ENCODE data around the gene FCRL6. TPM values are rescaled to one million over a fixed set of nuclear protein-coding genes. Genes with fewer than 3 reads are reported as not detected.

FCRL6 gene
- total RNA-seq, 2 donors from 2014 or later, result not detected

GRCh38 chr1:159845751-159846629 is 43.8 kb downstream of the FCRL6 start:
- no peaks in the 10 kb centered on the region for H3K27me3 ChIP-seq (replicated peaks; ENCODE audit: insufficient read depth)
- no peak overlapping the region for H3K27ac ChIP-seq
- no peaks in the 10 kb centered on the region for H3K9me3 ChIP-seq
- no peak for TF ChIP-seq POLR2A (IDR thresholded peaks at IDR 0.05)
- DNase-seq (ENCODE audit: low spot score), result no peak
- H3K4me3 ChIP-seq, result no peak overlapping the region
- no peaks in the 10 kb centered on the region for H3K36me3 ChIP-seq
- 85% methylated on average over 13 of the region's 13 CpGs for WGBS
- intact Hi-C loops (cut with DNase I), result no loop called here
- no peaks in the 10 kb centered on the region for H3K4me1 ChIP-seq (replicated peaks)

- no peak for TF ChIP-seq POLR2AphosphoS5 (IDR thresholded peaks at IDR 0.05)
- no peak for TF ChIP-seq CTCF (IDR thresholded peaks at IDR 0.05)
- no peak for TF ChIP-seq POLR2A (IDR thresholded peaks at IDR 0.05)
These were observed 45.1 kb downstream of the FCRL6 start for GRCh38 chr1:159847231-159847630.

GRCh38 chr1:159848326-159848725 is 46.2 kb downstream of the FCRL6 start:
- 73% methylated on average over 3 of the region's 3 CpGs for WGBS
- H3K4me1 ChIP-seq (replicated peaks), result no peaks in the 10 kb centered on the region
- no peaks in the 10 kb centered on the region for H3K9me3 ChIP-seq
- no peak overlapping the region for H3K4me3 ChIP-seq
- H3K27me3 ChIP-seq (replicated peaks; ENCODE audit: insufficient read depth), result no peaks in the 10 kb centered on the region
- intact Hi-C loops (cut with DNase I), result no loop called here
- no peak for TF ChIP-seq CTCF (IDR thresholded peaks at IDR 0.05)
- TF ChIP-seq POLR2AphosphoS5 (IDR thresholded peaks at IDR 0.05), result no peak
- no peak for TF ChIP-seq POLR2A (IDR thresholded peaks at IDR 0.05)
- no peak for DNase-seq (ENCODE audit: low spot score)
- no peaks in the 10 kb centered on the region for H3K36me3 ChIP-seq
- H3K27ac ChIP-seq, result no peak overlapping the region

More at GRCh38 chr1:159847231-159847630, 45.1 kb downstream of the FCRL6 start:
- H3K27me3 ChIP-seq (replicated peaks; ENCODE audit: insufficient read depth), result no peaks in the 10 kb centered on the region
- H3K36me3 ChIP-seq, result no peaks in the 10 kb centered on the region
- H3K4me3 ChIP-seq, result no peak overlapping the region
- WGBS, result 65% methylated on average over 4 of the region's 4 CpGs
- no peaks in the 10 kb centered on the region for H3K9me3 ChIP-seq
- no peak for DNase-seq (ENCODE audit: low spot score)
- no peak overlapping the region for H3K27ac ChIP-seq
- intact Hi-C loops (cut with DNase I), result no loop called here
- H3K4me1 ChIP-seq (replicated peaks), result no peaks in the 10 kb centered on the region

- intact Hi-C loops (cut with DNase I), result loop anchor here (10.0 kb wide), 1 partner anchor 75 kb away; the partner anchor contains the start of gene TAGLN2
- WGBS, result 43% methylated on average over 2 of the region's 2 CpGs
- H3K4me1 ChIP-seq (replicated peaks), result no peaks in the 10 kb centered on the region
- no peaks in the 10 kb centered on the region for H3K27me3 ChIP-seq (replicated peaks; ENCODE audit: insufficient read depth)
- no peaks in the 10 kb centered on the region for H3K36me3 ChIP-seq
- no peak overlapping the region for H3K27ac ChIP-seq
- TF ChIP-seq POLR2A (IDR thresholded peaks at IDR 0.05) (no peak), POLR2AphosphoS5 (IDR thresholded peaks at IDR 0.05) (no peak), CTCF (IDR thresholded peaks at IDR 0.05) (no peak)
- H3K9me3 ChIP-seq, result no peaks in the 10 kb centered on the region
- H3K4me3 ChIP-seq, result no peak overlapping the region
- DNase-seq (ENCODE audit: low spot score), result no peak
These were observed 47.6 kb downstream of the FCRL6 start for GRCh38 chr1:159849626-159850366.

GRCh38 chr1:159851407-159851806 is 49.2 kb downstream of the FCRL6 start:
- Histone ChIP-seq H3K27ac (no peak overlapping the region), H3K27me3 (replicated peaks; ENCODE audit: insufficient read depth) (no peaks in the 10 kb centered on the region), H3K4me1 (replicated peaks) (no peaks in the 10 kb centered on the region), H3K36me3 (no peaks in the 10 kb centered on the region), H3K9me3 (no peaks in the 10 kb centered on the region), H3K4me3 (no peak overlapping the region)
- DNase-seq (ENCODE audit: low spot score), result no peak
- WGBS, result 90% methylated on average over 1 of the region's 1 CpG
- intact Hi-C loops (cut with DNase I), result loop anchor here (10.0 kb wide), 1 partner anchor 73 kb away; the partner anchor contains the start of gene TAGLN2
- no peak for TF ChIP-seq CTCF (IDR thresholded peaks at IDR 0.05)
- TF ChIP-seq POLR2A (IDR thresholded peaks at IDR 0.05), result no peak
- TF ChIP-seq POLR2AphosphoS5 (IDR thresholded peaks at IDR 0.05), result no peak
